NCI-H2107 treated with DMSO at 0.1 percent for 48 hours (cell line): ENCODE results near the gene ETHE1.
"Not testable (repeated sequence)": the region's sequence is repeated elsewhere in the genome, so short reads cannot be mapped to it uniquely, and the experiment has no call there.

ENCODE experiments used
- DNase-seq: peaks from one replicate; lab custom pipeline; 2025; ENCODE audit not compliant: unreplicated experiment; lab: John Stamatoyannopoulos, UW

ETHE1 gene

DNA sequence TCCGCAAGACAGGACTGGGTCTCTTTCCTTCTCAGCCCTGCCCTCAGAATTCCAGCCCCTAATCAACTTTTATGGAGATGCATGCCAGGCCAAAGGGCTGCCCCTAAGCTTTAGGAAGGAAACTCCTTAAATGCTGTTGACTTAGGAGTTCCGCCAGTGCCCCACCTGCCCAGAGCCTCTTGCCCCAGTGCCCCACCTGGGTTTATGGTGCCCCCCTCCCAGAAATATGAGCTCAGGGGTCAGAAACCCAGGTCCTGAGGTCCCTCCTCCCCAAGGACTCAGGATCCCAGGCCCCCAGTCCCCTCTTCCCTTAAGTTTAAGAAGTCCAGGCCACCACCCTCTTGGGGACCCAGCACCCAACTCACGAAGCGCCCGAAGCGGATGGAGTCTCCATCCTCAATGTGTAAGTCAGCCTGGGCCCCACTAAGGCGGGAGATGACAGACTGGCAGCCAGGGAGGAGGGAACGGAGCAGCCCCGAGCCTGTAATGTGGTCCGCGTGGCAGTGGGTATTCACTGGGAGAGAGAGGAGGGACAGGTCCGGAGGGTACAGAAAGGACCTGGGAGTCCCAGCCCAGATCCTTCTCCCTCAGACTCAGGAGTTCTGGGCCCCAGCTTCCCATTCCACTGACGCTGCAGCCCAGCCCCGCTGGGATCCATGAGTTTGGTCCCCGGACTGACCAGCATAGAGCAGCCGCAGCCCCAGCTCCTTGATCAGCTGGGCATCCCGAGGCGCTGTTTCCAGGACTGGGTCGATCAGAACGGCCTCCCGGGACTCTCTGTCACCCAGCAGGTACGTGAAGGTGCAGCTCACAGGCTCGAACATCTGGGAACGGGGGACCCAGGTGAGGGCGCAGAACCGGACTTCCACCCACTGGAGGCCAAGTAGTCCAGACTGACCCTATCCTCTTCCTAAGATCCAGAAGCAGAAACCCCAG lies 897 bp downstream of the ETHE1 start:
- DNase-seq, result no peak

DNA sequence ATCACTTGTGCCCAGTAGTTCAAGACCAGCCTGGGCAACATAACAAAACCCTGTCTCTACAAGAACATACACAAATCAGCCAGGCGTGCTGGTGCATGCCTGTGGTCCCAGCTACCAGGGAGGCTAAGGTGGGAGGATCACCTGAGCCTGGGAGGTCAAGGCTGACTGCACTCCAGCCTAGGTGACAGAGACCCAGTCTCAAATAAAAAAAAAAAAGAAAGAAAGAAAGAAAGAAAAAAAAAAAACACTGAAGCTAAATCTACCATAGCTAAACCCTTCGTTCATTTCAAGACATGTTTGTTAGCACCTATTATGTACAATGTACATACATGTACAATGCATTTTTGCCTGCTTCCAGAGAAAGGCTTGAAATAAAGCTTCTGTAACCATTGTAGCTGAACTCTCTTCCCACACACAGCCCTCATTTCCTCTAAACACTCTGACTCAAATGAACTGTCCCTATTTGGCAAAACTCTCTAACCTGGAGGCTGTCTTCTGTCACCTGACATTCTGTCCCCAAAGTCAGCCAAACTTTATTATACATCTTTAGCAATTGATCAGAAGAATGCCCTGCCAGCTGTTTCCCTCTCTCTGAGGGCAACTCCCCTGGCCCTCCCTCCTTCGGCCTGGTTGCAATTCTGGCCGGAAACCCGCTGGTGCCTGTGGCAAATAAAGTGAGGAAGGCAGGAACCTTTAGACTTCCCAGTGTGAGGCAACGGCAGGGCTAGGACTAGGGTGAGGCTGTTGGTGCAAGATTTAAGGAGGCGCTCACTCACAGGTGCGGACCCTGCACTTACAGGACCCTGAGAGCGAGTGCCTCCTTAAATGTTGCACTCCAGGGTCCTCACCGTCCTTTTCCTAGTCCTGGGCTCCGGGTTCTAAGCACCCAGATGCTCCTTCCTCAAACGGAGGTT lies 1.8 kb downstream of the ETHE1 start:
- no peak for DNase-seq

DNA sequence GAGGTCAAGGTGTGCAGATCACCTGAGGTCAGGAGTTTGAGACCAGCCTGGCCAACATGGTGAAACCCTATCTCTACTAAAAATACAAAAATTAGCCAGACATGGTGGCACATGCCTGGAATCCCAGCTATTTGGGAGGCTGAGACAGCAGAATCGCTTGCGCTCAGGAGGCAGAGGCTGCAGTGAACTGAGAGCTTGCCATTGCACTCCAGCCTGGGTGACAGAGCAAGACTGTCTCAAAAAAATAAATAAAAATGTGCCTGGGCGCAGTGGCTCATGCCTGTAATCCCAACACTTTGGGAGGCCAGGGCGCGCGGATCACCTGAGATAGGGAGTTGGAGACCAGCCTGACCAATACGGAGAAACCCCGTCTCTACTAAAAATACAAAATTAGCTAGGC lies 3.3 kb downstream of the ETHE1 start:
- not testable (repeated sequence) for DNase-seq

DNA sequence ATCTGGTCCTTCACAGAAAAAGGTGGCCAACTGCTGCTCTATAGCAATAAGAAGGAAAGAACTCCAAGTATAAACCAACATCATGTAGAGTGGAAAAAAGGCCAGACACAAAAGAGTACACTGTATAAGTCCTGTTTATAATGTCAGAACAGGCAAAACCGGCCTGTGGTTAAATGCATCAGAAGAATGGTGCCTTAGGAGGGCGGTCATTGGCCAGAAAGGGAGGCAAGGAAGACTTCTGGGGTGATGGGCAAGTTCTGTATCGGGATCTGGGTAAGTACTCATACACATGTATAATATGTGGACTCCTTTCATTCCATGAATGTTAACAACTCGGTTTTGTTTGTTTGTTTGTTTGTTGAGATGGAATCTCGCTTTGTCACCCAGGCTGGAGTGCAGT lies 4.1 kb downstream of the ETHE1 start:
- DNase-seq, result no peak

DNA sequence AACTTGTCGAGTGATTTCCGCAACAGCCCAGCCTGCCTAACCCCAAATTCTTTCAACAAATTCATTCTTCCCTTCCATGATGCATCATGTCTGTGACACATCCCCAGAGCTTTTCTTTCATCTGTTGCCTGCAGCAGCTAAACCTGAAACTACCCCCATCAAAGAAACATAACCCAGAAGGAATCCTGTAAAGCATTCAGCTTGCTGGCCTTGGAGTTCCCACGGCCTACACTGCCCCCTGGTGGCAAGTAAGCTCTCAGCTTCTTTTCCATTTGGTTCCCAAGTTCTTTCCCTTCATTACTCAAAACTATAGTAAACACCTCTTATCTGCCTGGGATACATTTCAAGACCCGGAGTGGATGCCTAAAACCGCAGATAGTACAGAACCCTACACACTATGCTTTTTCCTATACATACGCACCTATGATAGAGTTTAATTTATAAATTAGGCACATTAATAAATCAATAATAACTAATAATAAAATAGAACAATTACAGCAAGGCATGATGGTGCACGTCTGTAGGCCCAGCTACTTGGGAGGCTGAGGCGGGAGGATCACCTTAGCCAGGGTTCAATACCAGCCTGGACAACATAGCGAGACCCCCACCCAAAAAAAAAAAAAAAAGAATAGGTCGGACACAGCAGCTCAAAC lies 7.4 kb downstream of the ETHE1 start:
- DNase-seq, result peak; percentile 29

DNA sequence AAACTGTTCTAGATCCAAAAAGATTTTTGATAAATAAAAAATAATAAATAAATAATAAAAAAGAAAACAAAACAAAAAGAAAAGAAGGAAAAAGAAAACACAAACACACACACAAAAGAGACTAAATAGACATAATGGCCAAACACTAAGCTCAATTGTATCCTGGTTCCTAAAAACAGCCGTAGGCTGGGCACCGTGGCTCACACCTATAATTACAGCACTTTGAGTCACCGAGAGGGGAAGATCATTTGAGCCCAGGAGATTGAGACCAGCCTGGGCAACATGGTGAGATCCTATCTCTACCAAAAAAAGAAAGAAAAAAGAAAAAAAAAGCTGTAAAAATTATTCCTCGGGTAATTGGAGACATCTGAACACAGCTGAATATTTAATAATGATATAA lies 8.9 kb downstream of the ETHE1 start:
- no peak for DNase-seq

DNA sequence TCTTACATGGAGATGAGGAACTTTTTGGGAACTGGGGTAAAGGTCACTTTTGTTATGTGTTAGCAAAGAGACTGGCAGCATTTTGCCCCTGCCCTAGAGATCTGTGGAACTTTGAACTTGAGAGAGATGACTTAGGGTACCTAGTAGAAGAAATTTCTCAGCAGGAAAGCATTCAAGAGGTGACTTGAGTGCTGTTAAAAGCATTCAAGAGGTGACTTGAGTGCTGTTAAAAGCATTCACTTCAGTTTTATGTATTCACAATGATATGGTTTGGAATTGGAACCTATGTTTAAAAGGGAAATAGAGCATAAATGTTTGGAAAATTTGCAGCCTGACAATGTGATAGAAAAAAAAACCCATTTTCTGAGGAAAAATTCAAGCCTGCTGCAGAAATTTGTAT lies 14.6 kb downstream of the ETHE1 start:
- not testable (repeated sequence) for DNase-seq

DNA sequence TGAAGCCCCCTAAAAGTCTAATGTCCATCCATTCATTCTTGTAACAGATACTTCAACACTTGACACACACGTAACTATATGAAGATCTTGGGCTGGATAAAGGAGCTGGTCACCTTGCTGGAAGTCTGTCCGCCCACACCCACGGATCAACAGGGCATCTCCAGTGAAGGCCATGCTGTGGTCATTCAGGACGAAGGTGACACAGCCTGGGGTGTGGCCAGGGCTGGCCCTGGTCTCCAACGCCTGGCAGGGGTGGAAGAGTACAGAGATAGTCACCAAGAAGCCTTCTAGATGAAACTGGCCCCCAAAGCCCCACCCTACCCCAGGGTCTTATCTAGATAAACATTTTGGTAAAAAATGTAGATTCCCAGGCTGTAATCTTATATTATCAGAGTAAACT lies 15.7 kb downstream of the ETHE1 start:
- no peak for DNase-seq

DNA sequence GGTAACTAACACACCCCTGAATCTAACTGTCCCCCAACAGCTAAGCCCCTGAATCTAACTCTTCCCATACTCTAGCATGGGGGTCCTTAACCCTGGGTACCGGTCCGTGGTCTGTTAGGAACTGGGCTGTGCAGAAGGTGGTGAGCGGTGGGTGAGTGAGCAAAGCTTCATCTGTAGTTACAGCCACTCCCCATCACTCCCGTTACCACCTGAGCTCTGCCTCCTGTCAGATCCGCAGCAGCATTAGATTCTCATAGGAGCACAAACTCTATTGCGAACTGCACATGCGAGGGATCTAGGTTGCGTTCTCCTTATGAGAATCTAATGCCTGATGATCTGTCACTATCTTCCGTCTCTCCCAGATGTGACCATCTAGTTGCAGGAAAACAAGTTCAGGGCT lies 16.3 kb downstream of the ETHE1 start:
- DNase-seq, result no peak

DNA sequence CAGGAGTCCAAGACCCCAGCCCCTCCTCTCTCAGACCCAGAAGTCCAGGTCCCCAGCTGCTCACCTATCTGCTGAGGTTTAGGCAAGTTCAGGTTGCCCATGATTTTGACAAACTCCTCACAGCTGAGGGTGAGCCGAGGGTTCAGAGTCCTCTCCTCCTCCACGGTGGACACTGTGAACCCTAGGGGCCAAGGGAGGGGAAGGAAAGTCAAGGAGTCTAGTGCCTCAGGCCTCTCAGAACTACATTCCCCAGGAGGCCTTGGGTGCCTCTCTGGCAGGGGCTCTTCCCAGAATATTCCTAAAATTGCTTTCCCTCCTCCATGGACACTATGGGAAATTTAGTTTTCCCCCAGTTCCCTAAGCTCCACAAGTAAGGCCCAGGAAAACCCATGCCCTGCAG lies 19.1 kb downstream of the ETHE1 start:
- no peak for DNase-seq

DNA sequence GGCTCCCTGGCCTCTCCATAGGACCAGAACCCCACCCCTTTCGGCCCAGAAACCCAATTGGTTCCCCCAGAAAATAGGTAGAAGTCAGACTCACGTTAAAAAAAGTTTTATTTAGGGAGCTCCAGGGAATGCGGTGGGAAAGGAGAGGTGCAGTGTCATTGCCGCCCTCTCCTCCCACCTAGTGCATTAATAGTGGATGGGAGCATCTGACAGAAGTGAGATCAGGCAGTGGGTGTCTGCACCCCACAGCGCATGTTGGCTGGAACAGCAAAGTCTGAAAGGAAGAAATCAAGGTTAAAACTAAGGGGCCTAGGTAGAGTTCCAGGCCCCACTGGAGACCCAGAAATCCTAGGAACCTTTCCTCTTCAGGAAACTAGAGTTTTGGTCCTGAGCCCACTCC lies 20.4 kb downstream of the ETHE1 start:
- DNase-seq, result no peak

DNA sequence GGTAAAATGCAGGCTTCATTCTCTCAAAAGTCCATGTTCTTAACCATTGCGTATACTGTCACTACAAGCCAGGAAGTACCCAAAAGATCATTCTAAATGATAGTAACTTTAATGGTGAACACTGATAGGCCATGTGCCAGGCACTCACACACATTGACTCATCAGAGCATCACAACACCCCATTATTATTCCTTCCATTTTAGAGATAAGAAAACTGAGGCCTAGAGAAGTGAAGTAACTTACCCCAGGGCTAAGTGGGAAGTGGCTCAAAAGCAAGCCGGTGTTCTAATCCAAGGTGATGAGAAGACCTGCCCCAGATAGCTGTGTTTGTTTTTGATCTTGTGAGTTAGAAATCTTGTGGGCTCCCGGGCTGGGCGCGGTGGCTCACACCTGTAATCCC lies 21.1 kb downstream of the ETHE1 start:
- DNase-seq, result no peak

DNA sequence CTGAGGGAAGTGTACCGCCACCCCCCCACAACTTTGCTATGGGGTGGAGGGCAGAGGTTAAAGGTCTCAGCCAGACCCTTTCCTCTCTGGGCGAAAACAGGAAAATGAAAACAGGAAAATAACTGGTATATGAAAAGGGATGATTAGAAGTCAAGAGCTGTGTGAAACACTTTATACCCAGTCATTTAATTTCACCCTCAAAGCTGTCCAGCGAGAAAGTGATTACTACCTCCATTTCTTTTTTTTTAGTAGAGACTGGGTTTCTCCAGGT lies 21.9 kb downstream of the ETHE1 start:
- DNase-seq, result no peak

DNA sequence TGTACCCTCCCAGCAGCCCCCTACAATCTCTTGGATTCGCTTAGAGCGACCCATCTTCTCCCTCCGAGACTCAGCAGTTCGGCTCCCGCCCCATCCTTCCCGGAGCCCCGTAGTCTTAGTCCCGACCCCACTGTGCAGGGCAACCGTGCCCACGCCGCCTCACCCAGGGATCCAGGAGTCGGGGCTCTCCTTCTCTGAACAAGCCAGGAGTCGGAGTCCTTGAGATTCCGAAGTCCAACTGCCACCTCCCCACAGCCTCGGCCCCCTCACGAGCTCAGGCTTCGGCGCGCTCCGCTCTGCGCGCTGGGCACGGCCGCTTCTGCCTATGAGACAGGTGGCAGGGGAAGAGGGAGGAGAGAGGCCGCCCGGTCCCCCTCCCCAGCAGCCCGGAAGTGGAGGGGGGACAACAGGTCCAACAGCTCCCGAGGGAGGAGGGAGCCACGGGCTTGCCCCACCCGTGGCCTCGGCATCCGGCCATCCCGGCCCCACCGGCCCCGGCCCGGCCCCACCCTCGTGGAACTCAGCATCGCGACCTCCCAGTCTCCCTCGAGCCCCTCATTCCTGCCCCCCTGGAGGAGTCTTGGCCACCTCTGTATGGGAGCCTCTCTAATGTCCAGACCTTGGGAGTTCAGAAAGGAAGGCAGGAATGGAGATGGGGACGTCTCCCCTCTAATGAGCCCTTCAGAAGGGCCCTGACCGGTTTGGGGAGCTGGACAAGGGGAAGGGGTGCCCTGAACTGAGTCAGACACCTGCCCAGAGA lies 22.4 kb downstream of the ETHE1 start, which contains the start of gene PHLDB3:
Gene PHLDB3, minus strand, starts transcription at position 321 of the 760 bp plus-strand sequence. CDS start 628 bp downstream, outside the sequence.
- no peak for DNase-seq

DNA sequence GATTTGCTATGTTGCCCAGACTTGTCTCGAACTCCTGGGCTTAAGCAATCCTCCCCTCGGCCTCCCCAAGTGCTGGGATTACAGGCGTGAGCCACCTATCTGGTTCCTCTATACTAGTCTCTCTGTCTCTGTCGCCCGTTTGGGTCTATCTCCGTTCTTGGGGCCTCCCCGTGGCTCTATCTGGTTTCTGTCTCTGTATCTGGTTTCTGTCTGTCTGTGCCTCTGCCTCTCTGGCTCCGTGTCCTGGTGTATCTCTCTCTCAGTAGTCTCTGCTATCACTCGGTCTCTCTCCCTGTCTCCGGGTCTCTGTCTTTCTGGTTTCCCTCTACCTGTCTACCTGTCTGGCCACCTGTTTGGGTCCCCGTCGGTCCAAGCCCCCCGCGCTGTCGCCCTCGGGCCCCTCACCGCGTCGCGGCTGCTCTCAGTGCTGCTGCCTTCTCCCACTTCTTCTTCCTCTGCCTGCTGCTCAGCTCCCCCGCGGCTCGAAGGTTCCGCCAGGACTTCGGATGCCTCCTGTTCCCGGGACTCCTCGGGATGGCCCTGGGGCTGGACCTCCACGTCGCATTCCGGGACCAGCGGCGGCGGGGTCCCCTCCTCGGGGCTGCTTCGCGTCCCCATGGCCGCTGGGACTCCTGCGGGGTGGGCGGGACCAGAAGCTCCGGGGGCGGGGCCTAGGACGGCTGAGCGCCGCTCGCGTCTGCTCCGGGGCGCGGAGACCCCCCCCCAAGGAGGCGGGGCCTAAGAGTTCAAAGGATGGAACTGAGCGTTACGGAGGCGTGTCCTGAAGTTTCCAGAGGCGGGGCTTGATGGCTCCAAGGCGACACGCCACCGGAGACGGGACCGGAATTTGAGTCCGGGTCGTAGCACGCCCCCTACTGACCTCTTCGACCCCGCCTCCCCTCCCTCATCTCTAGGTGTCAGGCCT lies 23.2 kb downstream of the ETHE1 start:
- no peak for DNase-seq

DNA sequence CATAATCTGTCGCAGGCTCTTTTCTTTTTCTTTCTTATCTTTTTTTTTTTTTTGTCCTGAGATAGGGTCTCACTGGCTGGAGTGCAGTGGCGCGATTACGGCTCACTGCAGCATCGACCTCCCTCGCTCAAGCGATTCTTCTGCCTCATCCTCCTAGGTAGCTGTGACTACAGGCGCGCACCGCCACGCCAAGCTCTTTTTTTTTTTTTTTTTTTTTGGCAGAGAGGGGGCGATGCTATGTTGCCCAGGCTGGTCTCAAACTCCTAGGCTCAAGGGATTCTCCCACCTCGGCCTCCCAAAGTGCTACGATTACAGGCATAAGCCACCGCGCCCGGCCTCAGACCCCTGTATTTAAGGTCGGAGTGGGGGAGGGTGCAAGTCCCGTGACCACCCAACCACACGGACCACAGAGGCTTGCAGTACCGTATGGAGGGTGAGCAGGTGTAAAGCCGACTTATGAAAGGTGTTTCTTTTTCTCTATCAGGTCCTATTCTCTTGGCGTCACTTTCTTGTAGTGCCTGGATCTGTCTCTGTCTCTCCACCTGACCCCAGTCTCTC lies 24.5 kb downstream of the ETHE1 start:
- DNase-seq, result no peak

DNA sequence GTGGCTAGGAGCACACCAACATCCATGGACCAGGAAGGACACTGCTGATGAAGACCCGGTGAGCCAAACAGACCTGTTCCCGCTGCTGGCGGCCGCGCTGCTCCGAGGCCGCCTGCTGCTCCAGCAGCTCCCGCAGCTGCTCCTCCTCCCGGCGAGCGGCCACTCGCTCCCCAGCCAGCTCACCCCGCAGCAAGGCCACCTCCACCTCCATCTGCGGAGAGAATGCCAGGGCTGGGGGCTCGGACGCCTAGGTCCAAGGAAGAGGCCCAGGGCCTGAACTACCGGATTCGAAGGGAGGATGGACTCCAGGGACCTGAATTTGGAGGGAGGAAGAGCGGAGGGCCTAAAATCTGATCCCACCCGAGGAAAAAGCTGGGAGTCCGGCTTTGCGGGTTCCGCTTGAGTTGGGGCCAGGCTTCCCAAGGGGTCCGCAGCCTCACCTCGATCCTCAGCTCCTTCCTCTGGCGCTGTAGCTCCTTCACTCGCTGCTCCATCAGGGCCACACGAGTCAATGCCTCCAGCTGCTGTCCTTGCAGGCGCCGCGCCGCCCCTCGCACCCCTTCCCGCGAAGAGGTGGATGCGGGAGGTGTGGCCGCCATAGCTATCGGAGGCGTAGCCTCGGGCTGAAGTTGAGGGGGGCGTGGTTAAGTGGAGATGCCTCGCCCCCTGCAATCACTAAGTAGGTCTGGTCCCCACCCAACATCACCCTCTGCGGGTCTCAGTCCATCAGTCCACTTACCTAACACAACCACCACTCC lies 25.2 kb downstream of the ETHE1 start:
- DNase-seq, result no peak

DNA sequence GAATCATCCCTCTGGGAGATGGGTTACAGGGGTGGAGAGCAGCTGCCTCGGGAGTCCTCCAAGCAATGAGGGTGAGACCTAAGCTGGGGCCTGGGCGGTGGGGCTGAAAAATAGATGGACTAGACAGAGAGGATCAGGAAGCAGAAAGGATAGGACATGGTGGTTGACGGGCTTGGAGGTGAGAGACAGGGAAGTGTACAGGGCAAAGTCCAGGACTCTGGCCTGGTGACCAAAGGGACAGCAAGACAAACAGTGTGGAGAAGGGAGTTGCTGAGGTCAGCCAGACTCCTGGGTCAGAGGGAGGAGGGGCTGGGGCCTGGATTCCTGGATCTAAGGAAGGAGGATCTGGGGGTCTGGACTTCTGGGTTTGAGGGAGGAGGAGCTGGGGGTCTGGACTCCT lies 28.0 kb downstream of the ETHE1 start:
- no peak for DNase-seq
